Activated naive CD4-positive, alpha-beta T cell treated with anti-CD3 and anti-CD28 coated beads, Interleukin-2, amount 50 U/mL, for 72 hours (primary cell): ENCODE measurements around the gene TCF7L2. TPM values are rescaled to one million over a fixed set of nuclear protein-coding genes. Genes with fewer than 3 reads are reported as not detected.

Source experiments
- ATAC-seq, 2 donors: fragments of 150-1000 bp; cut with Tn5 transposase; 2 replicates each; pipeline ENCODE4 v1.10.0; 2021; ENCODE audit warnings: mild to moderate bottlenecking in 2 of 2, moderate library complexity in 2 of 2
- DNase-seq, 2 donors: peaks; one replicate each; pipeline ENCODE4 v3.0.0; 2021 to 2022; ENCODE audit warnings: low spot score in 2 of 2
- H3K27ac Mint-ChIP-seq, 2 donors: one replicate each; pipeline ENCODE4 v1.8.0; 2022; ENCODE audit warnings: mild to moderate bottlenecking in 2 of 2, mixed read lengths in 2 of 2
- H3K36me3 Mint-ChIP-seq, 2 donors: one replicate each; pipeline ENCODE4 v1.8.0; 2022; ENCODE audit warnings: mixed read lengths in 2 of 2
- H3K9me3 Mint-ChIP-seq, 2 donors: one replicate each; pipeline ENCODE4 v1.8.0; 2022; ENCODE audit warnings: mixed read lengths in 2 of 2
- total RNA-seq, 2 donors: library from RNA; stranded (reverse); gene quantifications; one replicate each; pipeline ENCODE4 v1.2.3, GENCODE V29; 2022

The TCF7L2 gene
- total RNA-seq, 2 donors from 2014 or later: 3.0 to 3.1 TPM

DNA sequence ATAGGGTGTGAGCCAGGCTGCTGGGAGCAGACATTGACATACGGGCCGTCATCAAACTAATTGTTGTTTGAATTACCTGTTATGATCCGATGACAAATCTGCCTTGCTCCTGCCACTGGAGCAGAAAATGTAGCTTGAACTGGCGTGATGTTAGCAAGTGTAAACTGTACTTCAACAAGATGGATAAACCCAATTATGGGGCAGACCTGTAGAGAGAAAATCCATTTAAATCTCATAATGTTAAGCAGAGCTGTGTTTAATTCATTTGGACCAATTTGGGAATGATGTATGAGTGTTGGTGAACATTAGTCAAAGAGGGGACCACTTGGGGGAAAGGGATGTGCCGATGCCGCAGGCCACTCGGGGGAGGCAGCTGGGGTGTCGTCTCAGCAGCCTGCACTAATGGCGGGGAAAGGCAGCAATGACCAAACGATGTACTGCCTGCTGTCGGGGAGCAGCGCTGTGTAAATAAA lies 27.4 kb downstream of the TCF7L2 start:
- H3K9me3 Mint-ChIP-seq: no peaks in the 10 kb centered on the region
- DNase-seq (no peak), ATAC-seq (no peak)
- H3K36me3 Mint-ChIP-seq: peaks cover 0 to 8% of the 10 kb centered on the region in 2 donors
- H3K27ac Mint-ChIP-seq: no peak overlapping the region

GRCh38 chr10:112979927-112980326 lies 29.9 kb downstream of the TCF7L2 start:
- Mint-ChIP-seq H3K9me3 (no peaks in the 10 kb centered on the region), H3K36me3 (peaks cover 0 to 8% of the 10 kb centered on the region in 2 donors), H3K27ac (no peak overlapping the region)
- no peak for ATAC-seq
- DNase-seq: no peak

GRCh38 chr10:112980937-112981336 lies 30.9 kb downstream of the TCF7L2 start:
- no peak for ATAC-seq
- no peak for DNase-seq
- Mint-ChIP-seq H3K27ac (no peak overlapping the region), H3K9me3 (no peaks in the 10 kb centered on the region), H3K36me3 (peaks cover 0 to 8% of the 10 kb centered on the region in 2 donors)

- peak overlapping the region in 1 of 2 donors; percentile 8 for H3K27ac Mint-ChIP-seq
- peak; percentile 74 for ATAC-seq
- H3K36me3 Mint-ChIP-seq: peaks cover 0 to 8% of the 10 kb centered on the region in 2 donors
- peak; percentile 51 to 64 for DNase-seq
- no peaks in the 10 kb centered on the region for H3K9me3 Mint-ChIP-seq
Observed at GRCh38 chr10:112981553-112981952, 31.5 kb downstream of the TCF7L2 start.

- Mint-ChIP-seq H3K9me3 (no peaks in the 10 kb centered on the region), H3K36me3 (no peaks in the 10 kb centered on the region), H3K27ac (no peak overlapping the region)
- ATAC-seq: no peak
- no peak for DNase-seq
Observed at GRCh38 chr10:112983444-112984056, 33.5 kb downstream of the TCF7L2 start.

GRCh38 chr10:112984756-112985155 lies 34.7 kb downstream of the TCF7L2 start:
- H3K36me3 Mint-ChIP-seq: no peaks in the 10 kb centered on the region
- ATAC-seq: no peak
- DNase-seq: no peak
- H3K27ac Mint-ChIP-seq: no peak overlapping the region
- H3K9me3 Mint-ChIP-seq: no peaks in the 10 kb centered on the region

GRCh38 chr10:112985690-112986543 lies 35.9 kb downstream of the TCF7L2 start:
- no peaks in the 10 kb centered on the region for H3K9me3 Mint-ChIP-seq
- peak; percentile 18 to 58 for DNase-seq

GRCh38 chr10:112986544-112987190 lies 36.6 kb downstream of the TCF7L2 start:
- Mint-ChIP-seq H3K27ac (no peak overlapping the region), H3K36me3 (no peaks in the 10 kb centered on the region), H3K9me3 (no peaks in the 10 kb centered on the region)
- DNase-seq (no peak), ATAC-seq (no peak)

More at GRCh38 chr10:112985690-112986543, 35.9 kb downstream of the TCF7L2 start:
- peak; percentile 82 to 92 for ATAC-seq
- H3K27ac Mint-ChIP-seq: no peak overlapping the region
- H3K36me3 Mint-ChIP-seq: no peaks in the 10 kb centered on the region

DNA sequence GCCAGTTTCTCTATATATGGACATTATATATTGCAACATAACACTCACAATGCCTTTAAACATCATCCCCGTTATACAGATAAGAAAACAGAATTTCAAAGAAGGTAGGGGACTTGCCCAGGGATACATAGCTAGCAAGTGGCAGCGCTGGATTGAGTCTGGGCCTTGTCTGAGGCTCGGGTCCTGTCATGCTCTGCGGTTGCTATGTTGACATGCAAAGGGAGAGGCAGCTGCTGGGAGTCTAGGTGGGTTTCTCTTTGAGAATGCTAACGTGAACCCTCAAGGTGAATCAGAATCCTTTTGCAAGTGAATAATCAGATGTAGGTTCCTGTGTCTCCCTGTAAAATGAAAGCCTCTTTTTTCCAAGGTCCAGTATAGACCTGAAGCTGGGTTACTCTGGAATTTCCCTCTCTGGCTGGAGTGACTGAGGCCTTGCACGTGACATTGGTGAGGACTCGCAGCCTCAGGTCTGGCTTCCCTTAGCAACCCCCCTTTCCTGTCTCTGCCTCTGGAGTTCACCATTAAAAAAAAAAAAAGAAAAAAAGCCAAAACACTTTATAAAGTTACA lies 38.9 kb downstream of the TCF7L2 start:
- Mint-ChIP-seq H3K36me3 (no peaks in the 10 kb centered on the region), H3K9me3 (no peaks in the 10 kb centered on the region), H3K27ac (no peak overlapping the region)
- ATAC-seq (no peak), DNase-seq (no peak)

- DNase-seq: no peak
- Mint-ChIP-seq H3K36me3 (no peaks in the 10 kb centered on the region), H3K27ac (no peak overlapping the region), H3K9me3 (no peaks in the 10 kb centered on the region)
- ATAC-seq: no peak
Observed at GRCh38 chr10:112989826-112990225, 39.8 kb downstream of the TCF7L2 start.

- Mint-ChIP-seq H3K9me3 (no peaks in the 10 kb centered on the region), H3K36me3 (no peaks in the 10 kb centered on the region), H3K27ac (no peak overlapping the region)
- ATAC-seq (no peak), DNase-seq (no peak)
Observed at GRCh38 chr10:112990271-112990670, 40.2 kb downstream of the TCF7L2 start.

GRCh38 chr10:112991888-112992491 lies 41.9 kb downstream of the TCF7L2 start:
- H3K9me3 Mint-ChIP-seq: no peaks in the 10 kb centered on the region
- DNase-seq: no peak
- H3K36me3 Mint-ChIP-seq: no peaks in the 10 kb centered on the region
- no peak for ATAC-seq
- no peak overlapping the region for H3K27ac Mint-ChIP-seq

- Mint-ChIP-seq H3K27ac (no peak overlapping the region), H3K9me3 (no peaks in the 10 kb centered on the region), H3K36me3 (no peaks in the 10 kb centered on the region)
- ATAC-seq (no peak), DNase-seq (no peak)
Observed at GRCh38 chr10:112996462-112996861, 46.4 kb downstream of the TCF7L2 start.

- Mint-ChIP-seq H3K27ac (no peak overlapping the region), H3K36me3 (no peaks in the 10 kb centered on the region), H3K9me3 (no peaks in the 10 kb centered on the region)
- DNase-seq (no peak), ATAC-seq (no peak)
Observed at GRCh38 chr10:112999102-112999501, 49.1 kb downstream of the TCF7L2 start.

GRCh38 chr10:113000442-113000841 lies 50.4 kb downstream of the TCF7L2 start:
- DNase-seq (no peak), ATAC-seq (no peak)
- Mint-ChIP-seq H3K9me3 (no peaks in the 10 kb centered on the region), H3K36me3 (no peaks in the 10 kb centered on the region), H3K27ac (no peak overlapping the region)

DNA sequence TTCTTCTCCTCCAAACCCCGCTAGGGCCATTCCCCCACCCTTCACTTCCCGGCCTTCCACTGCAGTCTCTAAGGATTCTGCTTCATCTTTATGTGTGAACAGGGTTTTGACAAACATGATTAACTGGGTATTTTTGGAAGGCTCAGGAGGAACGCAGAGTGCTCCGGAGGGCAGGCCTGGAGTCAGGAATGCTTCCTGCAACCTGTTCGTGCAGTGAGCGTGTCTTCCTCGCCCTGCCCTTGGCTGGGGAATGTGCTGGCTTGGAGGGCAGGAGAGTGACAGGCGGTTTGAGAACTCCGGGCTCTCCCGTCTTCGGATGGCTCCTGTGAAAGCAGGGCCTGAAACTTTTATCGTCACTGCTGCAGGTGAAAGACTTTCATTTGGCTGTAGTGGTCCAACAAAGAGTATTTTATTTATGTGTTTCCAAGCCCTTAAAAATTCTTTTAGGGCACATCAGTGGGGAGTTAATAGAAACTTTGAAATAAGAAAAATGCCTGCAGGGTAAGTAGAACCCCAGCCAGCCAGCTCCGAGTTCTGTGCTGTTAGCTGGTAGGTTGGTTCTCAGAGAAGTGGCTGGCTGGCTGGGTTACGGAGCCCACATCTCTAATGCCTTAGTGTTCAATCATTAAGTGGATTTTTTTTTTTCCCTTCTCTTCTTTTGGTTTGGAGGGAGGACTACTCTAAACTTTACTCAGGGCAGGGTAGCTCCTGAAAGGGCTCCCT lies 51.0 kb downstream of the TCF7L2 start:
- no peak for DNase-seq
- ATAC-seq: no peak
- Mint-ChIP-seq H3K27ac (no peak overlapping the region), H3K9me3 (no peaks in the 10 kb centered on the region), H3K36me3 (no peaks in the 10 kb centered on the region)
